Skeletal muscle cell (primary cell): ENCODE results near the gene HERC5.
"Not testable (repeated sequence)": the region's sequence is repeated elsewhere in the genome, so short reads cannot be mapped to it uniquely, and the experiment has no call there.

Experiments used
- DNase-seq: peaks from one replicate; pipeline ENCODE4 v3.0.0-alpha.2; 2010; ENCODE audit warnings: low read depth
- H3K4me3 ChIP-seq: 2 replicates; pipeline ENCODE4 v1.5.1; 2011; ENCODE audit warnings: low read depth, mild to moderate bottlenecking, control low read depth, low read length, moderate library complexity

The HERC5 gene

GRCh38 chr4:88514557-88515511 is 57.9 kb downstream of the HERC5 start:
- H3K4me3 ChIP-seq, result no peak overlapping the region

GRCh38 chr4:88516746-88517145 is 59.8 kb downstream of the HERC5 start:
- H3K4me3 ChIP-seq, result no peak overlapping the region
- DNase-seq, result no peak

More at GRCh38 chr4:88514557-88515511, 57.9 kb downstream of the HERC5 start:
- no peak for DNase-seq

GRCh38 chr4:88517825-88518224 is 60.9 kb downstream of the HERC5 start:
- DNase-seq, result no peak
- no peak overlapping the region for H3K4me3 ChIP-seq

- DNase-seq, result no peak
These were observed 62.0 kb downstream of the HERC5 start for GRCh38 chr4:88518911-88519310.

GRCh38 chr4:88522702-88523324 is 65.9 kb downstream of the HERC5 start:
- DNase-seq, result no peak
- peak overlapping the region; percentile 97 for H3K4me3 ChIP-seq

More at GRCh38 chr4:88518911-88519310, 62.0 kb downstream of the HERC5 start:
- H3K4me3 ChIP-seq, result no peak overlapping the region

GRCh38 chr4:88523325-88524129 is 66.6 kb downstream of the HERC5 start, which contains the start of gene PYURF:
Gene PYURF, minus strand, starts transcription at chr4:88523776. Its CDS starts 76 bp downstream, at chr4:88523700.
- DNase-seq, result peak; percentile 84
- H3K4me3 ChIP-seq, result peak within 1 kb of the TSS; percentile 97

GRCh38 chr4:88524171-88524570 is 67.3 kb downstream of the HERC5 start:
- DNase-seq, result no peak
- H3K4me3 ChIP-seq, result peak overlapping the region; percentile 97

- no peak overlapping the region for H3K4me3 ChIP-seq
- DNase-seq, result no peak
These were observed 69.4 kb downstream of the HERC5 start for GRCh38 chr4:88526221-88526815.

- H3K4me3 ChIP-seq, result no peak overlapping the region
- DNase-seq, result no peak
These were observed 70.9 kb downstream of the HERC5 start for GRCh38 chr4:88527787-88528186.

- DNase-seq, result no peak
- no peak overlapping the region for H3K4me3 ChIP-seq
These were observed 71.9 kb downstream of the HERC5 start for GRCh38 chr4:88528861-88529260.

GRCh38 chr4:88531549-88531948 is 74.6 kb downstream of the HERC5 start:
- no peak for DNase-seq
- H3K4me3 ChIP-seq, result no peak overlapping the region

GRCh38 chr4:88533088-88533790 is 76.3 kb downstream of the HERC5 start:
- no peak overlapping the region for H3K4me3 ChIP-seq
- DNase-seq, result peak; percentile 63

GRCh38 chr4:88533937-88534750 is 77.2 kb downstream of the HERC5 start:
- H3K4me3 ChIP-seq, result no peak overlapping the region
- peak; percentile 69 for DNase-seq

- H3K4me3 ChIP-seq, result no peak overlapping the region
- no peak for DNase-seq
These were observed 78.3 kb downstream of the HERC5 start for GRCh38 chr4:88535090-88535755.

GRCh38 chr4:88537709-88538108 is 80.8 kb downstream of the HERC5 start:
- DNase-seq, result no peak
- H3K4me3 ChIP-seq, result no peak overlapping the region

GRCh38 chr4:88539322-88540068 is 82.6 kb downstream of the HERC5 start:
- DNase-seq, result not testable (repeated sequence)

GRCh38 chr4:88549815-88550214 is 92.9 kb downstream of the HERC5 start:
- no peak for DNase-seq
- no peak overlapping the region for H3K4me3 ChIP-seq

More at GRCh38 chr4:88539322-88540068, 82.6 kb downstream of the HERC5 start:
- not testable (repeated sequence) for H3K4me3 ChIP-seq
